Smooth muscle cell (in vitro differentiated cells): ENCODE data around the gene TAF1B. TPM values are rescaled to one million over a fixed set of nuclear protein-coding genes. Genes with fewer than 3 reads are reported as not detected.

Experiments used
- DNase-seq: peaks from one replicate; lab custom pipeline; 2025; ENCODE audit not compliant: unreplicated experiment; lab: John Stamatoyannopoulos, UW
- H2AFZ ChIP-seq: fragments of 200-600 bp; sonication (generic); 2 replicates; pipeline ENCODE4 v1.6.0; 2016; ENCODE audit warnings: antibody characterized with exemption, low read depth, mild to moderate bottlenecking
- H3F3A ChIP-seq: fragments of 200-600 bp; sonication (generic); 2 replicates; pipeline ENCODE4 v1.6.0; 2017; ENCODE audit warnings: antibody characterized with exemption, low read depth
- H3K27ac ChIP-seq: fragments of 200-600 bp; sonication (generic); 2 replicates; pipeline ENCODE4 v1.5.1; 2016; ENCODE audit warnings: low read depth, mild to moderate bottlenecking
- H3K27me3 ChIP-seq: fragments of 200-600 bp; sonication (generic); 2 replicates; pipeline ENCODE4 v1.6.1; 2016; ENCODE audit warnings: low read depth, mild to moderate bottlenecking
- H3K36me3 ChIP-seq: fragments of 200-600 bp; sonication (generic); 2 replicates; pipeline ENCODE4 v1.5.1; 2016; ENCODE audit warnings: low read depth
- H3K4me1 ChIP-seq: fragments of 200-600 bp; sonication (generic); 2 replicates; pipeline ENCODE4 v1.5.1; 2016; ENCODE audit warnings: low read depth
- H3K4me2 ChIP-seq: fragments of 200-600 bp; sonication (generic); 2 replicates; pipeline ENCODE4 v1.6.0; 2016; ENCODE audit warnings: mild to moderate bottlenecking
- H3K4me3 ChIP-seq: fragments of 200-600 bp; sonication (generic); 2 replicates; pipeline ENCODE4 v1.5.1; 2016; ENCODE audit warnings: mild to moderate bottlenecking
- H3K79me2 ChIP-seq: fragments of 200-600 bp; sonication (generic); 2 replicates; pipeline ENCODE4 v1.6.0; 2016; ENCODE audit warnings: low read depth, mild to moderate bottlenecking
- H3K9ac ChIP-seq: fragments of 200-600 bp; sonication (generic); 2 replicates; pipeline ENCODE4 v1.6.0; 2016; ENCODE audit warnings: low read depth
- H3K9me3 ChIP-seq: fragments of 200-600 bp; sonication (generic); replicated peaks from 2 replicates; pipeline ENCODE4 v1.5.1; 2016; ENCODE audit warnings: low read depth
- H4K20me1 ChIP-seq: fragments of 200-600 bp; sonication (generic); 2 replicates; pipeline ENCODE4 v1.6.0; 2016; ENCODE audit warnings: low read depth
- CTCF ChIP-seq: fragments of 200-600 bp; sonication (generic); IDR thresholded peaks from 2 replicates; pipeline ENCODE4 v1.5.1; 2017; ENCODE audit warnings: borderline replicate concordance, mild to moderate bottlenecking, antibody characterized with exemption; ENCODE audit not compliant: insufficient read depth, poor library complexity, severe bottlenecking
- WGBS: methylation state at CpG from one replicate; pipeline ENCODE4 v1.1.7; 2016; ENCODE audit warnings: low lambda C conversion rate; 5-methylcytosine and 5-hydroxymethylcytosine counted together
- polyA plus RNA-seq: library from polyadenylated mRNA; unstranded; fragments of >200 nt; fragmentation: Nextera tagmentation; extraction: Ambion mirVana; gene quantifications from 2 replicates; pipeline ENCODE4 v1.2.1, GENCODE V29; 2016
- total RNA-seq: library from RNA; depleted of rRNA; stranded (reverse); fragments of >200 nt; gene quantifications from 2 replicates; pipeline ENCODE4 v1.2.3, GENCODE V29; 2014

TAF1B gene
- total and polyA plus RNA-seq, 2 experiments from 2014 or later: 4.5 to 11.2 TPM

- H3K36me3 ChIP-seq: peaks cover 4% of the 10 kb centered on the region
- TF ChIP-seq CTCF: no peak
- peak overlapping the region; percentile 92 for H3K4me2 ChIP-seq
- no peak overlapping the region for H3K27ac ChIP-seq
- peaks cover 21% of the 10 kb centered on the region for H3K79me2 ChIP-seq
- no peaks in the 10 kb centered on the region for H3K27me3 ChIP-seq
- no peaks in the 10 kb centered on the region for H4K20me1 ChIP-seq
- no peak overlapping the region for H2AFZ ChIP-seq
- WGBS: 68% methylated on average over 5 of the region's 5 CpGs
- no peak for DNase-seq
- H3K9ac ChIP-seq: no peak overlapping the region
- H3K9me3 ChIP-seq: no peaks in the 10 kb centered on the region
- peaks cover 9% of the 10 kb centered on the region for H3F3A ChIP-seq
- H3K4me1 ChIP-seq: peaks cover 18% of the 10 kb centered on the region
- peak overlapping the region; percentile 84 for H3K4me3 ChIP-seq
These were observed 1.3 kb downstream of the TAF1B start for GRCh38 chr2:9844576-9844975.

- no peak for DNase-seq
- H3K27me3 ChIP-seq: no peaks in the 10 kb centered on the region
- H3K79me2 ChIP-seq: peaks cover 21% of the 10 kb centered on the region
- no peak overlapping the region for H2AFZ ChIP-seq
- no peak overlapping the region for H3K9ac ChIP-seq
- peaks cover 5% of the 10 kb centered on the region for H3K36me3 ChIP-seq
- no peak for TF ChIP-seq CTCF
- no peaks in the 10 kb centered on the region for H3K9me3 ChIP-seq
- H3K4me2 ChIP-seq: no peak overlapping the region
- no peaks in the 10 kb centered on the region for H4K20me1 ChIP-seq
- H3K4me3 ChIP-seq: no peak overlapping the region
- H3F3A ChIP-seq: peaks cover 9% of the 10 kb centered on the region
- no peak overlapping the region for H3K27ac ChIP-seq
- H3K4me1 ChIP-seq: peaks cover 18% of the 10 kb centered on the region
These were observed 3.3 kb downstream of the TAF1B start for GRCh38 chr2:9846554-9846953.

- no peaks in the 10 kb centered on the region for H4K20me1 ChIP-seq
- H3K27me3 ChIP-seq: no peaks in the 10 kb centered on the region
- no peak overlapping the region for H3K9ac ChIP-seq
- no peak overlapping the region for H3K4me2 ChIP-seq
- no peak overlapping the region for H2AFZ ChIP-seq
- H3K4me1 ChIP-seq: peaks cover 18% of the 10 kb centered on the region
- H3F3A ChIP-seq: peaks cover 9% of the 10 kb centered on the region
- H3K27ac ChIP-seq: no peak overlapping the region
- no peaks in the 10 kb centered on the region for H3K9me3 ChIP-seq
- peaks cover 21% of the 10 kb centered on the region for H3K79me2 ChIP-seq
- peaks cover 5% of the 10 kb centered on the region for H3K36me3 ChIP-seq
- H3K4me3 ChIP-seq: no peak overlapping the region
- TF ChIP-seq CTCF: no peak
- no peak for DNase-seq
- 87% methylated on average over 4 of the region's 4 CpGs for WGBS
These were observed 3.9 kb downstream of the TAF1B start for GRCh38 chr2:9847140-9847539.

GRCh38 chr2:9852881-9853280 is 9.6 kb downstream of the TAF1B start:
- peaks cover 35% of the 10 kb centered on the region for H3K36me3 ChIP-seq
- H3K9ac ChIP-seq: no peak overlapping the region
- WGBS: 91% methylated on average over 2 of the region's 2 CpGs

More at GRCh38 chr2:9852881-9853280, 9.6 kb downstream of the TAF1B start:
- DNase-seq: no peak
- peaks cover 4% of the 10 kb centered on the region for H3K79me2 ChIP-seq
- H3K9me3 ChIP-seq: peaks cover 2% of the 10 kb centered on the region
- H4K20me1 ChIP-seq: no peaks in the 10 kb centered on the region
- H3K4me2 ChIP-seq: no peak overlapping the region
- TF ChIP-seq CTCF: no peak
- H3K4me1 ChIP-seq: no peaks in the 10 kb centered on the region
- no peak overlapping the region for H2AFZ ChIP-seq
- no peaks in the 10 kb centered on the region for H3F3A ChIP-seq
- no peaks in the 10 kb centered on the region for H3K27me3 ChIP-seq
- no peak overlapping the region for H3K27ac ChIP-seq
- no peak overlapping the region for H3K4me3 ChIP-seq
